ENCODE data around the gene GCAT.

Gene GCAT

DNA sequence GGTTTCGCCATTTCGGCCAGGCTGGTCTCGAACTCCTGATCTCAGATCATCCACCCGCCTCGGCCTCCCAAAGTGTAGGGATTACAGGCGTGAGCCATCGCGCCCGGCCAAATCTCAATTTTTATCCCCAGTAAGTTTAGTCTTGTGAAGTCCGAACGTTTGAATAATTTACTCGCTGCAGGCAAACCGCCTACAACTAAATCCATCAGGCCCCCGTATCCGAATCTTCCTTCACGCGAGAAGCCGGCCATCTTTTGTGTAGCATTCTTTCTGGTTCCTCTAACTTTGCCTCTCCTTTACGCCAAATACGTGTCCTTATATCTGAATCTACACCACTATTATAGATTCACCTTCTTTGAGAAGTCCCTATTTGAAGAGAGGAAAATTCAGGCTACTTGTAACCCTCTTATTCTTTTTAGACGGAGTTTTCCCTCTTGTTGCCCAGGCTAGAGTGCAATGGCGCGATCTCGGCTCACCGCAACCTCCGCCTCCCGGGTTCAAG, 40.9 kb downstream of the GCAT start:
- POLR2A ChIA-PET: interaction anchor here (1.4 kb wide), 1 partner anchor 190 kb away, joined by 3 read pairs; the partner anchor contains the start of gene PDXP
- TF ChIP-seq, protein P1, sequence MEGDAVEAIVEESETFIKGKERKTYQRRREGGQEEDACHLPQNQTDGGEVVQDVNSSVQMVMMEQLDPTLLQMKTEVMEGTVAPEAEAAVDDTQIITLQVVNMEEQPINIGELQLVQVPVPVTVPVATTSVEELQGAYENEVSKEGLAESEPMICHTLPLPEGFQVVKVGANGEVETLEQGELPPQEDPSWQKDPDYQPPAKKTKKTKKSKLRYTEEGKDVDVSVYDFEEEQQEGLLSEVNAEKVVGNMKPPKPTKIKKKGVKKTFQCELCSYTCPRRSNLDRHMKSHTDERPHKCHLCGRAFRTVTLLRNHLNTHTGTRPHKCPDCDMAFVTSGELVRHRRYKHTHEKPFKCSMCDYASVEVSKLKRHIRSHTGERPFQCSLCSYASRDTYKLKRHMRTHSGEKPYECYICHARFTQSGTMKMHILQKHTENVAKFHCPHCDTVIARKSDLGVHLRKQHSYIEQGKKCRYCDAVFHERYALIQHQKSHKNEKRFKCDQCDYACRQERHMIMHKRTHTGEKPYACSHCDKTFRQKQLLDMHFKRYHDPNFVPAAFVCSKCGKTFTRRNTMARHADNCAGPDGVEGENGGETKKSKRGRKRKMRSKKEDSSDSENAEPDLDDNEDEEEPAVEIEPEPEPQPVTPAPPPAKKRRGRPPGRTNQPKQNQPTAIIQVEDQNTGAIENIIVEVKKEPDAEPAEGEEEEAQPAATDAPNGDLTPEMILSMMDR (IDR thresholded peaks at IDR 0.05; ENCODE audit: control extremely low read depth, extremely low read depth, low read depth, missing control alignments): no peak
- no peak for DNase-seq (ENCODE audit: extremely low spot score)
- CTCF ChIA-PET: interaction anchor here (1.0 to 1.6 kb wide), 3 partner anchors 29 to 31 kb away, joined by 3 to 5 read pairs (median 3); no protein-coding TSS in a partner anchor

DNA sequence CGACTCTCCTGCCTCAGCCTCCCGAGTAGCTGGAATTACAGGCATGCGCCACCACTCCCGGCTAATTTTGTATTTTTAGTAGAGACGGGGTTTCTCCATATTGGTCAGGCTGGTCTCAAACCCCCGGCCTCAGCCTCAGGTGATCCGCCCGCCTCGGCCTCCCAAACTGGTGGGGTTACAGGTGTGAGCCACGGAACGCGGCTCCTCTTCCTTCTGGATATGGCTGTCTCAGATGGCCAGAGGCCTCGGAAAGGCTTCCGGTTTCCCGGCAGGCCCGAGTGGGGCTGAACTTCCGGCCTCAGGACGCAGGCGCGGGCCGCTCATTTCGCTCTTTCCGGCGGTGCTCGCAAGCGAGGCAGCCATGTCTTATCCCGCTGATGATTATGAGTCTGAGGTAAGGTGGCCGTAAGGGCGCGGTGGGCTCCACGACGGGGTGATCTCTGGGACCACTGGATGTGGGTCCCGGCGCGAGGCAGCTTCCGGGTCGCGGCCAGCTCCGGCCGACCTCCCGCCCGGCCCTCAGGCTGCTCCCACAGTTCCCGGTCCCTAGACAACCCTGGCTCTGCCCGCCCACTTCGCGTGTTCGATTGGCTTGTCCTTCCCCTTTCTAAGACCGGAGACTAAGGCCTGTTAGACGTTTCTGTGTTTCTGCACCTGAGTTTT, 41.5 kb downstream of the GCAT start, which contains the start of gene EIF3L:
Gene EIF3L (plus strand): TSS at position 331 of the 663 bp plus-strand sequence. CDS start 31 bp downstream, at position 362.
- TF ChIP-seq, protein P1 (IDR thresholded peaks at IDR 0.05; ENCODE audit: control extremely low read depth, extremely low read depth, low read depth, missing control alignments): no peak
- DNase-seq (ENCODE audit: extremely low spot score): peak; percentile 94
- ChIA-PET POLR2A (interaction anchor here (1.4 kb wide), 1 partner anchor 190 kb away, joined by 3 read pairs; the partner anchor contains the start of gene PDXP), CTCF (interaction anchor here (1.0 to 1.6 kb wide), 5 partner anchors 11 to 32 kb away, joined by 3 to 14 read pairs (median 4); no protein-coding TSS in a partner anchor)

DNA sequence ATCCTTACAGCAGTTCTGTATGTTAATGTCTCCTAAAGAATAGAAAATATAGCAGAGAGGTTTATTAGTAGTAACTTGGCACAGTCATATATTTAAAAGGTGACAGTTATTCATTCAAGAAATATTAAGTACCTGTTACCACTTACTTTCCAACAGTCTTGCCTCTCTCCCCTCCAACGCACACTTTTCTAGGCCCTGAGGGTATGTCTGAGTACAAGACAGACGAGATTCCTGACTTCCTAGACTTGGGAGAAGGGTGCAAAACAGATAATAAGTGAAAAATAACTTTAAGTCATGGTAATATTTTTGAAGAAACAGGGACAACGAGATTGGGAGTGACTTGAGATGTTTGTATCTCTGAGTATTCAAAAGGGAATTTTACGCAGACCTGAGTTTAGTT, 43.1 kb downstream of the GCAT start:
- TF ChIP-seq, protein P1 (IDR thresholded peaks at IDR 0.05; ENCODE audit: control extremely low read depth, extremely low read depth, low read depth, missing control alignments): no peak
- DNase-seq (ENCODE audit: extremely low spot score): no peak
- CTCF ChIA-PET: interaction anchor here (1.6 kb wide), 2 partner anchors 9 to 13 kb away, joined by 4 to 14 read pairs; no protein-coding TSS in a partner anchor
- POLR2A ChIA-PET: interaction anchor here (0.6 kb wide), 1 partner anchor 8 kb away, joined by 5 read pairs; no protein-coding TSS in a partner anchor

DNA sequence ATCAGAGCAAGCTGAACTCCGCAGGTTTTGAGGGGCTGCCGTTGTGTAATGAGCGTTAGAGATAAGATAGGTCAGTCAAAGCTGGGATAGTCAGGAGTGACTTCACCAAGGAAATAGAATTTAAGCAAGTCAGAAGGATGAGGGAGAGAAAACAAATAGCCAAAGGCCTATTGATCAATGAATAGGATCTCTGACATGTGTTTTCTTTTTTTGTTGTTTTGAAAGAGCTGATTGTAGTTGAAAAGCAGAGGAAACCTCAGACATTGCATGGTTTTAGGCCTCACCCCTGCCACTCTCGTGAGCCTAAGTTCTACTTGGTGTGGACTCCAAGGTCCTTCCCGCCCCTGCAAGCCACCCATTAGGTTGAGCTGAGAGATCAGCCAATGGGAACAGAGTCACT, 44.7 kb downstream of the GCAT start:
- ChIA-PET POLR2A (no interaction called here), CTCF (interaction anchor here (0.7 to 4.8 kb wide), 4 partner anchors 9 to 114 kb away, joined by 3 to 39 read pairs (median 8); no protein-coding TSS in a partner anchor)

DNA sequence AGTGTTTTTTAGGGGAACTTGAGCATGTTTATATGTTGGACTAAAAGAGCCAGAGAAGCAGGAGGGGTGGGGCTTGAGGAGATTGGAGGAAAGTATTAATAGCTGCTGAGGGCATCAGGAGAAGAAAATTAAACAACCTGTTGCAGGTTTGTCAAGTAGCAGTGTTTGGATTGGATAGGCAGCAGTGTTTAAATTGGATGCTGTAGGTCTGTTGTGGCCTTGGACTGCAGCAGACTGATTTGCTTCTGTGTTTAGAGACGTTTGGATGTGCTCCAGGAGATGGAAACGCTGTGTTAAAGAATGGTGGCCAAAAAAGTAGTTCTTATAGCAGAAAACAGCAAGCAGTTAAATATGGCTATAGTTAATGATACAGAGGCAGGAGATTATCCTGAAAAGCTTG, 47.2 kb downstream of the GCAT start:
- ChIA-PET CTCF (interaction anchor here (1.2 to 6.1 kb wide), 6 partner anchors 9 to 38 kb away, joined by 3 to 41 read pairs (median 7); partner anchors contain the start of gene ANKRD54), POLR2A (interaction anchor here (0.7 to 0.8 kb wide), 2 partner anchors 10 to 43 kb away, joined by 3 to 6 read pairs; partner anchors contain the start of gene ANKRD54)
- TF ChIP-seq, protein P1 (IDR thresholded peaks at IDR 0.05; ENCODE audit: control extremely low read depth, extremely low read depth, low read depth, missing control alignments): no peak

More for the DNA sequence above, 44.7 kb downstream of the GCAT start:
- TF ChIP-seq, protein P1 (IDR thresholded peaks at IDR 0.05; ENCODE audit: control extremely low read depth, extremely low read depth, low read depth, missing control alignments): no peak
- no peak for DNase-seq (ENCODE audit: extremely low spot score)

DNA sequence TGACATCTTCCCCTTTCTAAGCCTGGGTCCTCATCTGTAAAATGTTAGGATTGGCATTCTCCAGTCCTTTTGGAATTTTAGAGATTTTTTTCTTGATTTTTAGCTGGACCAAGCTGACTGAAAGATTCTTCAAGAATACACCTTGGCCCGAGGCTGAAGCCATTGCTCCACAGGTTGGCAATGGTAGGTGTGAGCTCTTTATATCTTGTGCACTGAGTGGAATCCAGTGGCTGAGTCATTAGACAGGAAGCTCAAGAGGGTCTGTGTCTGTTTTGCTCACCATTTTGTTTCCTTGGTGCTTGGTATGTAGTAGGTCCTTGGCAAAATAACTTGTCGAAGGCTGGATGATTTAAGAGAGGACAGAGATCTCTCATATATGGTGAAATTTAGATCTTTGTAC, 47.7 kb downstream of the GCAT start:
- TF ChIP-seq, protein P1 (IDR thresholded peaks at IDR 0.05; ENCODE audit: control extremely low read depth, extremely low read depth, low read depth, missing control alignments): no peak
- POLR2A ChIA-PET: interaction anchor here (0.7 to 0.8 kb wide), 2 partner anchors 11 to 42 kb away, joined by 3 to 6 read pairs; partner anchors contain the start of gene ANKRD54
- DNase-seq (ENCODE audit: extremely low spot score): no peak
- CTCF ChIA-PET: interaction anchor here (0.9 to 6.1 kb wide), 7 partner anchors 8 to 48 kb away, joined by 3 to 41 read pairs (median 7); partner anchors contain the start of genes ANKRD54 and GCAT

More for the DNA sequence above, 47.2 kb downstream of the GCAT start:
- no peak for DNase-seq (ENCODE audit: extremely low spot score)

Measured in GM10248 (cell line).